OCI-LY1 (cell line): ENCODE results near the gene IGSF5.
"Not testable (repeated sequence)": the region's sequence is repeated elsewhere in the genome, so short reads cannot be mapped to it uniquely, and the experiment has no call there.

ENCODE experiments used
- CTCF ChIP-seq: fragments of 200-600 bp; sonication (generic), shearing (Covaris generic); IDR thresholded peaks from 2 replicates; pipeline ENCODE4 v1.5.1; 2017; ENCODE audit warnings: mild to moderate bottlenecking, antibody characterized with exemption, low read length, moderate library complexity, mixed read lengths
- EZH2 ChIP-seq: fragments of 200-600 bp; sonication (generic), shearing (Covaris generic); IDR thresholded peaks from 2 replicates; pipeline ENCODE4 v1.8.0; 2017; ENCODE audit warnings: borderline replicate concordance, mixed run types, mild to moderate bottlenecking, antibody characterized with exemption, low read length, moderate library complexity, mixed read lengths

GRCh38 chr21:39745332-39745731 is 349 bp downstream of the IGSF5 start:
- not testable (repeated sequence) for TF ChIP-seq CTCF, EZH2
